NB4 (cell line): Measurements from ENCODE around the gene ACO1.

Experiments
- DNase-seq: peaks from one replicate; pipeline ENCODE4 v3.0.0; 2010; ENCODE audit warnings: low read depth
- H3K4me3 ChIP-seq: one replicate; pipeline ENCODE4 v1.5.1; 2011; ENCODE audit warnings: mild to moderate bottlenecking, low read depth, low read length, moderate library complexity
- MAX ChIP-seq: IDR thresholded peaks from 2 replicates; pipeline ENCODE4 v1.6.1; 2011; ENCODE audit warnings: low read depth, low read length
- MYC ChIP-seq: IDR thresholded peaks from 2 replicates; pipeline ENCODE4 v1.6.1; 2011; ENCODE audit warnings: low read depth, low read length
- POLR2A ChIP-seq: IDR thresholded peaks from 2 replicates; pipeline ENCODE4 v1.6.1; 2011; ENCODE audit warnings: mild to moderate bottlenecking; ENCODE audit not compliant: insufficient read length; ENCODE audit errors: extremely low read depth
- TF ChIP-seq, protein P1 (sequence below): IDR thresholded peaks from one replicate; pipeline ENCODE4 v1.5.1; 2012; ENCODE audit warnings: low read depth, low read length

The ACO1 gene

GRCh38 chr9:32501868-32502267, 117.4 kb downstream of the ACO1 start:
- no peak for DNase-seq
- TF ChIP-seq MYC: no peak
- TF ChIP-seq, protein P1, sequence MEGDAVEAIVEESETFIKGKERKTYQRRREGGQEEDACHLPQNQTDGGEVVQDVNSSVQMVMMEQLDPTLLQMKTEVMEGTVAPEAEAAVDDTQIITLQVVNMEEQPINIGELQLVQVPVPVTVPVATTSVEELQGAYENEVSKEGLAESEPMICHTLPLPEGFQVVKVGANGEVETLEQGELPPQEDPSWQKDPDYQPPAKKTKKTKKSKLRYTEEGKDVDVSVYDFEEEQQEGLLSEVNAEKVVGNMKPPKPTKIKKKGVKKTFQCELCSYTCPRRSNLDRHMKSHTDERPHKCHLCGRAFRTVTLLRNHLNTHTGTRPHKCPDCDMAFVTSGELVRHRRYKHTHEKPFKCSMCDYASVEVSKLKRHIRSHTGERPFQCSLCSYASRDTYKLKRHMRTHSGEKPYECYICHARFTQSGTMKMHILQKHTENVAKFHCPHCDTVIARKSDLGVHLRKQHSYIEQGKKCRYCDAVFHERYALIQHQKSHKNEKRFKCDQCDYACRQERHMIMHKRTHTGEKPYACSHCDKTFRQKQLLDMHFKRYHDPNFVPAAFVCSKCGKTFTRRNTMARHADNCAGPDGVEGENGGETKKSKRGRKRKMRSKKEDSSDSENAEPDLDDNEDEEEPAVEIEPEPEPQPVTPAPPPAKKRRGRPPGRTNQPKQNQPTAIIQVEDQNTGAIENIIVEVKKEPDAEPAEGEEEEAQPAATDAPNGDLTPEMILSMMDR: no peak
- no peak for TF ChIP-seq MAX
- TF ChIP-seq POLR2A: no peak
- H3K4me3 ChIP-seq: no peak overlapping the region

GRCh38 chr9:32502464-32502863, 118.0 kb downstream of the ACO1 start:
- H3K4me3 ChIP-seq: no peak overlapping the region
- TF ChIP-seq MYC (no peak), POLR2A (no peak), MAX (no peak)
- DNase-seq: no peak

- H3K4me3 ChIP-seq: no peak overlapping the region
- DNase-seq: no peak
These were observed 118.6 kb downstream of the ACO1 start for GRCh38 chr9:32503008-32503407.

More at GRCh38 chr9:32503008-32503407, 118.6 kb downstream of the ACO1 start:
- TF ChIP-seq MYC (no peak), POLR2A (no peak), MAX (no peak)
- TF ChIP-seq, protein P1: no peak
